ENCODE results near the gene CDH13. TPM values are rescaled to one million over a fixed set of nuclear protein-coding genes. Genes with fewer than 3 reads are reported as not detected.

The CDH13 gene
- total RNA-seq, 2 experiments from 2014 or later: not detected

DNA sequence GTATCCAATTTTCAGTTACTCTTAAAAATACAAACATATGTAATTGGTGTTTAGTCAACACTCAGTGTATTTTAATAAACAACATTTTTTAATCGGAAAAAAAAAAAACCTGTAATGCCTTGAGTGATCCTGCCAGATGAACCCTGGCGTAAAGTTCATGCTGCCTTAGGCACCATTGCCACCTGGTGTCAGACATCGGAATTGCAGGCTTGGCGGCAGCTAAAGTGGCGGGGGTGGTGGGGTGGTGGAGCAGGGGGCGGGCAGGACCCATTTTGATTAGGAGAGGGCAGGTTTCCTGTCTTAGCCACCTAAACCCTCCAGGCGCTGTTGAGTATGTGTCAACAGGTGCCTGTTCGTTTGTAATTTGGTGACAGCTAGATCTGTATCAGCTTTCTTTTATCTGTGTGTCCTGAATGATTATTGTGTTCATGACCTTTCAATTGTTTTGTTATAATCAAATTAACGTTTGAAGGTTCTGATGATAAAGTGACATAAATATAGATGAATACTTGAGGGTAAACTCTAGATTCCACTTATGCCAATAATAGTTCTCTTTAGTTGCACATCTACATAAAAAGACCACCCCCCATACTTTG, 588.7 kb downstream of the CDH13 start:
- Mint-ChIP-seq H3K9me3 (peaks cover 5% of the 10 kb centered on the region), H3K4me1 (ENCODE audit: low read depth) (no peaks in the 10 kb centered on the region), H3K4me3 (no peak overlapping the region), H3K27me3 (no peaks in the 10 kb centered on the region), H3K36me3 (no peaks in the 10 kb centered on the region), H3K27ac (no peak overlapping the region)
- intact Hi-C loops (cut with micrococcal nuclease): loop anchor here (5.0 to 10.0 kb wide), 2 partner anchors 571 to 953 kb away; no protein-coding TSS in a partner anchor
- DNase-seq: peak; percentile 68
- ChIA-PET POLR2A (no interaction called here), CTCF (interaction anchor here (0.6 to 2.6 kb wide), 7 partner anchors 71 to 952 kb away, joined by 3 to 15 read pairs (median 3); no protein-coding TSS in a partner anchor)

DNA sequence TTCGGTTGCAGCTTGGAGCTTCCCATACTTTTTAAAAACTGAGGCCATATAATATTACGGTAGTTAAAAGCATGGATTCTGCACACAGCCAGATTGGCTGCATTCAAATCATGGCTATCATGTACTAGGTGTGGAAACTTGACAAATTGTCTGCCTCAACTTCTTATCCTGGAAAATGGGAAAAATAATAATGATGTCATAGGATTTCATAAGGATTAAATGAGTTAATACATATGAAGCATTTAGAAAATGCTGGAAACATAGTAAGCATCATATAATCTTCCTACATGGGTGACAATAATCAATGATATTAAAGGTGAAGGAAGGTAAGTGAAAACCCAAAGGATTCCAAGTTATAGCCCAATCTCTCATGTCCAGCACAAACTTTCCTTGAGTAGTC, 592.5 kb downstream of the CDH13 start:
- DNase-seq: no peak
- POLR2A ChIA-PET: no interaction called here
- CTCF ChIA-PET: no interaction called here
- Mint-ChIP-seq H3K9me3 (peaks cover 3% of the 10 kb centered on the region), H3K4me1 (ENCODE audit: low read depth) (no peaks in the 10 kb centered on the region), H3K27ac (no peak overlapping the region), H3K36me3 (no peaks in the 10 kb centered on the region), H3K4me3 (no peak overlapping the region), H3K27me3 (no peaks in the 10 kb centered on the region)
- intact Hi-C loops (cut with micrococcal nuclease): loop anchor here (5.0 to 10.0 kb wide), 2 partner anchors 574 to 957 kb away; no protein-coding TSS in a partner anchor

DNA sequence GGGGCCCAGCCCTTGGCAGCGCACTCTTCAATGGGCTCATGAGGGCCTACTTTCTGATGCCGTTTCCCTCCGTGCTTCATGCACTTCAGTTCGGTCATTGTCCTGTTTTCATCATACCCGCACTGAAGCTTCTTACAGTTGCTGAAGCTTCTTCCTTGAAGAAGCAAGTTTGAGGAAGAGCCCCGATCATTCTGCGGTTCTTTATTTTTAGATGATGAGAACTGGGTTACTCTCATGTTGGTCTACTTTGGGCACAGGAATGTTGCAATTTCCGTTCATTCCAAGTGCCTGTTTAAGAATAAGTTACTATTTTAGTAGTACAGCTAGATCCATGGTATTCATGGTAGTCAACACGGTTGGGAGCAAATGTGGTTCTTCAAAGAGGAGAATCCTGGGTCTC, 593.3 kb downstream of the CDH13 start:
- no peaks in the 10 kb centered on the region for H3K36me3 Mint-ChIP-seq
- POLR2A ChIA-PET: no interaction called here

DNA sequence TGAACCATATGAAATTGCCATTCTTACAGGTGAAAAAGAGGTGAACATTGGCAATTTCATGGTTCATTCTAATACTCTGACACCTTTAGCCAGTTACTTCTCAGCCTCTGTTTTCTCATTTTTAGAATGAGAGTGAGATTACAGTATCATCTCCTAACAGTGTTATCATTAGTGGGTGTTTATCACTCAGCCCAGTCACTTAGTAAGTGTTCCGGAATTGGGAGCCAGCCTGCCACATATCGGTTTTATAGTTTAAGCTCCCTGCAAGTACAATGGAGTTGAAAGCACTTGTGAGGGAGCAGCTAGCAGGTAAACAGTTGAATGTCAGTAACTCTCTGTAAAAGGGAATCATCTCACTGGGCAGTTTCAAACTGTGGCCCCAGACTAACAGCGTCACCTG, 597.9 kb downstream of the CDH13 start:
- Mint-ChIP-seq H3K4me1 (ENCODE audit: low read depth) (no peaks in the 10 kb centered on the region), H3K9me3 (no peaks in the 10 kb centered on the region), H3K27me3 (no peaks in the 10 kb centered on the region), H3K27ac (no peak overlapping the region), H3K4me3 (no peak overlapping the region), H3K36me3 (no peaks in the 10 kb centered on the region)
- intact Hi-C loops (cut with micrococcal nuclease): no loop called here
- DNase-seq: no peak
- CTCF ChIA-PET: no interaction called here
- POLR2A ChIA-PET: no interaction called here

More for the DNA sequence above, 593.3 kb downstream of the CDH13 start:
- Mint-ChIP-seq H3K4me1 (ENCODE audit: low read depth) (no peaks in the 10 kb centered on the region), H3K27me3 (no peaks in the 10 kb centered on the region), H3K4me3 (no peak overlapping the region), H3K27ac (no peak overlapping the region), H3K9me3 (no peaks in the 10 kb centered on the region)
- intact Hi-C loops (cut with micrococcal nuclease): no loop called here
- DNase-seq: no peak
- CTCF ChIA-PET: no interaction called here

DNA sequence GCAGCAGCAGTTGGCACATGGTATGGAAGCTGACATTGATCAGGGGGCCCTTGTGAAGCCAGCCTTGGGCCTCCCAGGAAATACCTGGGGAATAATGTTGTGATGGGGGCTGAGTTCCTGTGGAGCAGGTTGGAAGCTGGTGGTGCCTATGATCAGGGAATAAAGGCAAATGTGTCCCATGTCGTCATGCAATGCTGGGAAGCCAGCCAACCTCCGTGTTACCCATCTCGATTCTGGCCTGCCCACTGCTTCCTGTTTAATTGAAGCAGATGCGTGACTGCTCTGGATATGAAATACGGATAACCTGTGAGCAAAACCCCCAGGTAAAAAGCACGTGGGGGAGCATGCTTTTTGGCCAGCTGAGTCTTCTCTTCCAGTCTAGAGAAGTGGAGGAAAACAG, 600.6 kb downstream of the CDH13 start:
- no peak overlapping the region for H3K27ac Mint-ChIP-seq
- POLR2A ChIA-PET: no interaction called here
- CTCF ChIA-PET: no interaction called here
- H3K4me1 Mint-ChIP-seq (ENCODE audit: low read depth): no peaks in the 10 kb centered on the region
- no peak for DNase-seq
- H3K4me3 Mint-ChIP-seq: no peak overlapping the region
- H3K36me3 Mint-ChIP-seq: no peaks in the 10 kb centered on the region
- intact Hi-C loops (cut with micrococcal nuclease): no loop called here
- no peaks in the 10 kb centered on the region for H3K9me3 Mint-ChIP-seq
- H3K27me3 Mint-ChIP-seq: no peaks in the 10 kb centered on the region

DNA sequence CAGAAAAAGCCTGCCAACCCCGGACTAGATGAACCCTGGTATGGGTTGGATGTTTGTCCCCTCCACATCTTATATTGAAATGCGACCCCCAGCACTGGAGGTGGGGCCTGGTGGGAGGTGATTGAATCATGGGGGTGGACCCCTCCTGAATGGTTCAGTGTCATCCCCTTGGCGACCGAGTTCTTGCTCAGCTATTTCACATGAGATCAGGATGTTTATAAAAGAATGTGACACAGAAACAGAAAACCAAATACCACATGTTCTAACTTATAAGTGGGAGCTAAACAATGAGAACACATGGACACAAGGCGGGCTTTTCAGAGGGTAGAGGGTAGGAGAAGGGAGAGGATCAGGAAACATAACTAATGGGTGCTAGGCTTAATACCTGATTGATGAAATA, 605.0 kb downstream of the CDH13 start:
- no peaks in the 10 kb centered on the region for H3K36me3 Mint-ChIP-seq
- no peaks in the 10 kb centered on the region for H3K4me1 Mint-ChIP-seq (ENCODE audit: low read depth)
- ChIA-PET CTCF (no interaction called here), POLR2A (no interaction called here)
- intact Hi-C loops (cut with micrococcal nuclease): no loop called here
- no peak for DNase-seq
- H3K4me3 Mint-ChIP-seq: no peak overlapping the region
- no peak overlapping the region for H3K27ac Mint-ChIP-seq
- no peaks in the 10 kb centered on the region for H3K9me3 Mint-ChIP-seq
- H3K27me3 Mint-ChIP-seq: no peaks in the 10 kb centered on the region

DNA sequence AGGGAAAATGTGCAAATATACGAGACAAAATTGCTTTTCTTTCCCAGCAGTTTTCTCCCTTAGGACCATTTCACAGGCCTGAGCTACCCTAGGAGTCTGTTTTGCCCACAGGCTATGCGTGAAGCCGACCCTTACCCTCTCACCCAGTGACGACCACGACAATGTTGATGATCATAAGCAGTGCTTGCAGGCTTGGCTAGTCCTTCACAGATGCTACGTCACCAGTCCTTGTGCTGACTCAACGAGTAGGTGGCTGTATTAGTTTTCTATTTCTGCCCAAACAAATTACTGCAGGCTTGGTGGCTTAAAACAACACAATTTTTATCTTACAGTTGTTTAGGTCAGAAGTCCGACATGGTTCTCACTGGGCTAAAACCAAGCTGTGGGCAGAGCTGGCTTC, 606.4 kb downstream of the CDH13 start:
- CTCF ChIA-PET: no interaction called here

DNA sequence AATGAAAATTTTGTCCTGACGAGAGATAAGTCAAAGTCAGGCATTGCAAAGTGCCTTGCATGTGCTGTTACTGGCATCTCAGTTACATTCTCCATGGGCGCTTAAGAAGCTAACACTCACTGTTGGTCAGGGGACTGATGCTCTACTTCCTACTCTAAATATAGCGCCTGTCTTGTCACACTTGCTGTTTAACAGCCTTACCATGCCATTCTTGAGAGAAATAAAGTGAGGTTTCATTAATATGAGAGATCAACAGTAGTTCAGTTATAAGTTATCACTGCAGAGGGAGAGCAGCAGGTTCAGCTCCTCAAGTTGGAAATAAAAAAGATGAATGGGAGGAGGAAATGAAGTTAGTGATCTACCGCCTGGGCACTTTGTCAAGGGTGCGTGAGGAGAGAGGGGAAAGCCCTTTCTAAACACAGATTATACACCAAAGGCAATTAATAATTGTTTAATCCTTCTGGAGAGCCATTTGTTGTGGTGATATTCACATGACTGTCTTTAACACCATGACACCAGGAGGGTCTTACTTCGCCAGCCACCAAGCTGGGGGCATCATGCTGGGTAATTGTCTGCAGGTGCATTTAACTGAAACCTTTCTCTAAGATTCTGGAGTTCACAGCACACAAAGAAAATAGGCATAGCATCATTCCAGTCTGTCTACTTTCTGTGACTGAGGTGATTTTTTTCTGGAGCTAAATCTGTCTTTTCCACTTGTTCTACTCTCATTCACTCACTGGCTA, 612.4 kb downstream of the CDH13 start:
- POLR2A ChIA-PET: no interaction called here
- Mint-ChIP-seq H3K27me3 (no peaks in the 10 kb centered on the region), H3K36me3 (no peaks in the 10 kb centered on the region), H3K4me3 (no peak overlapping the region), H3K4me1 (ENCODE audit: low read depth) (no peaks in the 10 kb centered on the region), H3K27ac (no peak overlapping the region), H3K9me3 (no peaks in the 10 kb centered on the region)
- no peak for DNase-seq
- CTCF ChIA-PET: no interaction called here
- intact Hi-C loops (cut with micrococcal nuclease): no loop called here

More for the DNA sequence above, 606.4 kb downstream of the CDH13 start:
- no peak for DNase-seq
- POLR2A ChIA-PET: no interaction called here
- Mint-ChIP-seq H3K27me3 (no peaks in the 10 kb centered on the region), H3K4me1 (ENCODE audit: low read depth) (no peaks in the 10 kb centered on the region), H3K4me3 (no peak overlapping the region), H3K27ac (no peak overlapping the region), H3K9me3 (no peaks in the 10 kb centered on the region), H3K36me3 (no peaks in the 10 kb centered on the region)
- intact Hi-C loops (cut with micrococcal nuclease): no loop called here

DNA sequence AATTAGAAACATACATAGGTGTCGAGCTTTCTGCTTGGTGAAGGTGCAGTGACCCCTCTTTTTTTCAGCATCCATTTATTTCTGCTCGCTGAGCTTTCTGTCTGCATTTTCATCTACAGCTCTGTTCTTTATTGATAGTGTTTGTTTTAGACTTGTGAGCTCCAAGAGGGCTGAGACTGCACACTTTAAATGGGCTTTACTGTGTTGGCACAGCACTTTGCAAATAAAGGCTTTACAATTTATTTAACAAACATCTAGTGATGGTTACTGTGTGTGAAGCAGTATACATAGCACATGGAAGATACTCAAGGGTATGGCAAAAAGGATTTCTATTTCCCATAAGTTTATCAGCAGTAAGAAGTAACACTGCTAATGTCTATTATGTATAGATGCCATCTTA, 617.3 kb downstream of the CDH13 start:
- H3K4me1 Mint-ChIP-seq (ENCODE audit: low read depth): no peaks in the 10 kb centered on the region
- no peaks in the 10 kb centered on the region for H3K9me3 Mint-ChIP-seq
- intact Hi-C loops (cut with micrococcal nuclease): no loop called here
- no peak overlapping the region for H3K4me3 Mint-ChIP-seq
- CTCF ChIA-PET: no interaction called here
- H3K36me3 Mint-ChIP-seq: no peaks in the 10 kb centered on the region
- POLR2A ChIA-PET: no interaction called here
- no peak for DNase-seq
- H3K27me3 Mint-ChIP-seq: no peaks in the 10 kb centered on the region
- H3K27ac Mint-ChIP-seq: no peak overlapping the region

DNA sequence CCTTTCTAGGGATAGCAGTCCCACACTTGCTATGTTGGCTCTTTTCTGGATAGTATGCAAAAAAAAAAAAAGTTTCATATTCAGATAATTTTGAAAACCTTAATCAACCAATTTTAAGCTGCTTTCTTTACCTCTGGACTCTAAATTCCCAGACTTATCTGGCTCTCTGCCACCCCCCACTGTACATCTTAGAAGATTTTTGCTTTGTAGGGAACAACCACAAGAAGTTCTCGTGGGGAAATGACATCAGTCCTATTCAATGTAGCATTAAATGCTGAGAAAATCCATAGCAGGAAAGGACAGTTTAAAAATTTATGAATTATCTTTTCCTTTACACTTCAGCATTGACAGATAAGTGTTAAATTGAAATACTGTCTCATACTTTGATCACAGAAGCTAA, 618.3 kb downstream of the CDH13 start:
- DNase-seq: no peak
- Mint-ChIP-seq H3K4me1 (ENCODE audit: low read depth) (no peaks in the 10 kb centered on the region), H3K36me3 (no peaks in the 10 kb centered on the region), H3K9me3 (no peaks in the 10 kb centered on the region), H3K27me3 (no peaks in the 10 kb centered on the region), H3K27ac (no peak overlapping the region), H3K4me3 (no peak overlapping the region)
- CTCF ChIA-PET: no interaction called here
- intact Hi-C loops (cut with micrococcal nuclease): no loop called here
- POLR2A ChIA-PET: no interaction called here

DNA sequence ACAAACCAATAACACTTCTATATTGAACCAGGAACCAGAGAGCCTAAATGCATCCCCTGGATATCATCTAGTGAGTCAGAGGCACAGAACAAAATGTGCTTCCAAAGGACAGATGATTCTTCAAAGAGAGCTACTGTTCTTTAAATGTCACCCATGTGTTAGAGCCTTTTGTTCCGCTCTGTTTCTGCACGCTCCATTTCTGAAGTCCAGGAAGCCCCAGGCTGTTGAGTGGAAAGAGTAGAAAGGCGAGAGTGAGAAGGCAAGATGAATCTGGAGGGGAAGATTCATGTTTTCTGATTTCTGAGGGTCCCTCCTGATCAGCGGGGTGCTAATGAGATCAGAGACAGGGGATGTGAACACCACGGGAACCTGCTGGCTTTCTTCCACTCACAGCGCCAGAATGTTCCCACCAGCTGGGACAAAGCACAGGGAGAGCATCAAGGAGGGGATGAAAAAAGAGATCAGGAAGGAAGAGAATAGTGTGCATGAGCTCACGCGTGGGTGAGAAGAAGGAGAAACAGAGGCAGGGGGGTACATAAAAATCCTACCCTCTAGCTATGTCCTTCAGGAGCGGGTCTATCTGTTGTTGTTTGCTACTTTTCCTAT, 621.1 kb downstream of the CDH13 start:
- intact Hi-C loops (cut with micrococcal nuclease): no loop called here
- H3K4me1 Mint-ChIP-seq (ENCODE audit: low read depth): no peaks in the 10 kb centered on the region

DNA sequence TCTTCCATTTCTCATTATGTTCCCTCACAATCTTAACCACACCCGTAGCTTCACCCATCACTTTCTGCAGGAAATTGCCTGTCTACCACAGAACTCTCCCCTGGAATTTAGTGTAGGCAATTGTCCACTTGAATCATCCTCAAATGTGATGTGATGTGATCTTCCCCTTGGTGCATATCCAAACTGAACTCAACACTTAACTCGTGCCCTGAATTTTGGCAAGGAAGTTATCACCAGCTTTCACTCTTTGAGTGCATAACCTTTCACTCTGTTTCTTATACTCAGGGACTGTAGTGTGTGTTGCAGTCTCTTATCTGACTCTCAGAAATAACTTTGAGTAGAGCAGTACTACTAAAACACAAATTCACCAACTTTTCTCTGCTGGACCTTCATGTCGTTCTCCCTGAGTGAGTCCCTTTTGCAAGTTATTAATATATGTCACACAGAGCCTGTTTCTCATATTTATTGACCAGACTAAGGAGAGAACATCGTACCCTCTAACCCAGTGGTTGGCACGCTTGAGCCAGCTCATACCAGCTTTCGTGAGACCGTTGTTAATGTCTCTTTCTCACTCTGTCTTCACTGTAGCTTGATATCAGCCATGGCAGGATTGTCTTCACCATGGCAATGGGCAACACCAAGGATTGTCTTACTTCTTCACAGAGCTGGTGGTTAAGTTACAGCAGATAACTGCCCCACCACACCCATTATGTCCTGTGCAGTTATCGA, 622.1 kb downstream of the CDH13 start:
- H3K4me3 Mint-ChIP-seq: no peak overlapping the region
- H3K27me3 Mint-ChIP-seq: no peaks in the 10 kb centered on the region
- ChIA-PET POLR2A (no interaction called here), CTCF (no interaction called here)
- no peaks in the 10 kb centered on the region for H3K4me1 Mint-ChIP-seq (ENCODE audit: low read depth)
- intact Hi-C loops (cut with micrococcal nuclease): no loop called here
- no peak overlapping the region for H3K27ac Mint-ChIP-seq
- no peaks in the 10 kb centered on the region for H3K36me3 Mint-ChIP-seq
- no peak for DNase-seq
- H3K9me3 Mint-ChIP-seq: no peaks in the 10 kb centered on the region

More for the DNA sequence above, 621.1 kb downstream of the CDH13 start:
- H3K9me3 Mint-ChIP-seq: no peaks in the 10 kb centered on the region
- ChIA-PET POLR2A (no interaction called here), CTCF (no interaction called here)
- H3K36me3 Mint-ChIP-seq: no peaks in the 10 kb centered on the region
- no peak overlapping the region for H3K4me3 Mint-ChIP-seq
- DNase-seq: no peak
- no peak overlapping the region for H3K27ac Mint-ChIP-seq
- no peaks in the 10 kb centered on the region for H3K27me3 Mint-ChIP-seq
